Left lung (tissue), 10 donors: ENCODE results near the gene ZNF689. TPM values are rescaled to one million over a fixed set of nuclear protein-coding genes. Genes with fewer than 3 reads are reported as not detected.

ENCODE experiments used
- ATAC-seq: fragments of 200-7000 bp; cut with Tn5 transposase; one replicate; pipeline ENCODE4 v1.9.1; 2020; ENCODE audit warnings: moderate library complexity
- DNase-seq, 4 donors: peaks; one replicate each; pipeline ENCODE4 v3.0.0-alpha.2; 2013 to 2020
- H3K27ac ChIP-seq, 2 donors: fragments of 200-600 bp; sonication (generic) in 1 of 2; one replicate each; pipeline versions ENCODE4 v1.5.0 to v1.8.0; 2020 to 2021
- H3K27me3 ChIP-seq, 2 donors: fragments of 200-600 bp; sonication (generic) in 1 of 2; one replicate each; pipeline versions ENCODE4 v1.5.0 to v1.8.0; 2020 to 2021
- H3K36me3 ChIP-seq, 2 donors: fragments of 200-600 bp; sonication (generic) in 1 of 2; one replicate each; pipeline versions ENCODE4 v1.5.0 to v1.8.0; 2020 to 2021
- H3K4me1 ChIP-seq, 2 donors: fragments of 200-600 bp; one replicate each; pipeline ENCODE4 v1.8.0; 2021
- H3K4me3 ChIP-seq, 2 donors: fragments of 200-600 bp; sonication (generic) in 1 of 2; one replicate each; pipeline versions ENCODE4 v1.5.0 to v1.8.0; 2020 to 2021; ENCODE audit warnings: mild to moderate bottlenecking in 1 of 2
- H3K9me3 ChIP-seq, 2 donors: fragments of 200-600 bp; sonication (generic) in 1 of 2; one replicate each; pipeline versions ENCODE4 v1.5.0 to v1.8.0; 2020 to 2021
- intact Hi-C, 2 donors: fragments of 100-400 bp; cut with DNase I; formaldehyde crosslinking; loops; one replicate each; pipeline versions ENCODE4 v1.11.2 to v1.14.2; 2022
- polyA plus RNA-seq, 6 donors: library from polyadenylated mRNA; unstranded; fragments of 120-200 nt; gene quantifications; one replicate each; pipeline ENCODE4 v1.2.1, GENCODE V29; 2013; ENCODE audit not compliant: insufficient read length in 6 of 6
- total RNA-seq, 2 donors: library from RNA; stranded (reverse); fragmentation: NEBNext Ultra II Directional; extraction: Animal tissue kit (Norgen Biotek cat#: 25700); gene quantifications; one replicate each; pipeline ENCODE4 v1.2.1, GENCODE V29; 2021
- TF ChIP-seq, protein P1 (sequence below), 2 donors: fragments of 200-600 bp; sonication (generic) in 1 of 2; IDR thresholded peaks; one replicate each; pipeline versions ENCODE4 v1.5.0 to v1.8.0; 2021; ENCODE audit warnings: antibody characterized with exemption in 2 of 2
- donor health status: DM: no; HTN: yes; CAD: no.
- donor health status: DM: no; HTN: no; CAD: no.

The ZNF689 gene
- total and polyA plus RNA-seq, 8 donors = 5.4 to 9.9 (median 8.1) TPM

DNA sequence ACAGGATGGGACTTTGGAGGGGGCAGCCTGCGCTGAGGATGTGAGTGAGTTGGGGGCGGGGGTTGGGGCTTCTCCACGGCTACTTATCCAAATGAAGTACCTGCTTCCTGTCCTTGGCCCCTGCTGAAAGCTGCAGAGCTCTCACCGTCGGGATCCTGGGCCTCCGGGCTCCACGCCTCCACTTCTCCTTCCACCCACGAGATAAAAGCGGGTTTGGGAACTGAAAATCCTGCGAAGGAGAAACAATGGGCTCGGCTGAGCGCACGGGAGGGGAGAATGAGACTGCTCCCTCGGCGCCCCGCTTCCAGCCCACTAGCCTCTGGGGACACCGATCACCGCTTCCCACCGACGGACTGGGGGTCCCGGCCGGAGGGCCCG lies 25.2 kb downstream of the ZNF689 start:
- Histone ChIP-seq H3K36me3 (peaks cover 0 to 30% of the 10 kb centered on the region in 2 donors), H3K27me3 (no peaks in the 10 kb centered on the region), H3K4me1 (peaks cover 3 to 37% of the 10 kb centered on the region in 2 donors), H3K27ac (peak overlapping the region; percentile 84 to 95), H3K9me3 (no peaks in the 10 kb centered on the region), H3K4me3 (peak overlapping the region; percentile 72 to 85)
- intact Hi-C loops = no loop called here
- ATAC-seq (no peak), DNase-seq (peak in 1 of 4 donors; percentile 8)
- TF ChIP-seq, protein P1, sequence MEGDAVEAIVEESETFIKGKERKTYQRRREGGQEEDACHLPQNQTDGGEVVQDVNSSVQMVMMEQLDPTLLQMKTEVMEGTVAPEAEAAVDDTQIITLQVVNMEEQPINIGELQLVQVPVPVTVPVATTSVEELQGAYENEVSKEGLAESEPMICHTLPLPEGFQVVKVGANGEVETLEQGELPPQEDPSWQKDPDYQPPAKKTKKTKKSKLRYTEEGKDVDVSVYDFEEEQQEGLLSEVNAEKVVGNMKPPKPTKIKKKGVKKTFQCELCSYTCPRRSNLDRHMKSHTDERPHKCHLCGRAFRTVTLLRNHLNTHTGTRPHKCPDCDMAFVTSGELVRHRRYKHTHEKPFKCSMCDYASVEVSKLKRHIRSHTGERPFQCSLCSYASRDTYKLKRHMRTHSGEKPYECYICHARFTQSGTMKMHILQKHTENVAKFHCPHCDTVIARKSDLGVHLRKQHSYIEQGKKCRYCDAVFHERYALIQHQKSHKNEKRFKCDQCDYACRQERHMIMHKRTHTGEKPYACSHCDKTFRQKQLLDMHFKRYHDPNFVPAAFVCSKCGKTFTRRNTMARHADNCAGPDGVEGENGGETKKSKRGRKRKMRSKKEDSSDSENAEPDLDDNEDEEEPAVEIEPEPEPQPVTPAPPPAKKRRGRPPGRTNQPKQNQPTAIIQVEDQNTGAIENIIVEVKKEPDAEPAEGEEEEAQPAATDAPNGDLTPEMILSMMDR (IDR thresholded peaks at IDR 0.05) = no peak

DNA sequence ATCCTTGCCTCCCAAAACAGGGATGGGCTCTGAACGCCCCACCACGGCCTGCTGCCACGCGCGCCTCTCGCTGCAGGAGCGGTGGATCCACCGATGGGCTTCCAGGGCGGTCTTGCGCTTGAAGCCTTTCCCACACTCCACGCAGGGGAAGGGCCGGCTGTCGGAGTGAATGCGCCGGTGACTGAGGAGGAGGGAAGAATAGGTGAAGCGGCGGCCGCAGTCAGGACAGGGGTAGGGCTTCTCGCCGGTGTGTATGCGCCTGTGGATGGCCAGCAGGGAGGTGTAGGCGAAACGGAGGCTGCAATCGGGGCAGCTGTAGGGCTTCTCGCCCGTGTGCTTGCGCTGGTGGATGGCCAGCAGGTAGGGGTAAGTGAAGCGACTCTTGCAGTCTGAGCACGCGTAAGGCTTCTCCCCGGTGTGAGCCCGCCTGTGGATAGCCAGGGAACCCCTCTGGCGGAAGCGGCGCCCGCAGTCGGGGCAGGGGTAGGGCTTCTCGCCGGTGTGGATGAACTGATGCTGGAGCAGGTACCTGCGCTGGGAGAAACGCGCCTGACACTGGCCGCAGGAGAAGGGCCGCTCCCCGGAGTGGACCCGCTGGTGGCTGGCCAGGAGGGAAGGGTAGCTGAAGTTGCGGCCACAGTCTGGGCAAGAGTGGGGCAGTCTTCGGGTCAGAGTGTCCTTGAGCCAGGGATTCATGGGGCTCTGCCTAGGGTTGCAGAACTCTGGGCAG lies 27.4 kb downstream of the ZNF689 start:
- no peak for ATAC-seq
- H3K27ac ChIP-seq = no peak overlapping the region
- H3K27me3 ChIP-seq = no peaks in the 10 kb centered on the region
- intact Hi-C loops = no loop called here
- TF ChIP-seq, protein P1 (IDR thresholded peaks at IDR 0.05) = no peak
- no peak overlapping the region for H3K4me3 ChIP-seq
- H3K36me3 ChIP-seq = peaks cover 0 to 48% of the 10 kb centered on the region in 2 donors
- H3K4me1 ChIP-seq = peaks cover 3 to 37% of the 10 kb centered on the region in 2 donors
- DNase-seq = peak in 1 of 4 donors; percentile 77
- H3K9me3 ChIP-seq = no peaks in the 10 kb centered on the region

DNA sequence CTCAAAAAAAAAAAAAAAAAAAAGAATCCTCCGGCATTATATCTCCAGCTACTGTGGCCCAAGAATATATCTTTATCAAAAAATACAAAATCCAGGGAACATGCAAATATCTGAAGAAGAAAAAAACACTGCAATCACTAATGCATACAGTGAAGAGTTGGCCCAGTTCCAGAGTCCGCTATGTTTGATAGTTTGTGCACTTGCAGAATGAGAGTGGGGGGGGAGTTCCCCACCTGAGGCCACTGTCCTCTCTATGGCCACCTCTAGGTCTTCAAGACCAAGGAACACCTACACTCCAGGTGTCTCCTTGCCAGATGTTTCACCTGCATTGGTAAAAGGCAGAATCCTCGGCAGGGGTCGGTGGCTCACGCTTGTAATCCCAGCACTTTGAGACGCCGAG lies 28.7 kb downstream of the ZNF689 start:
- Histone ChIP-seq H3K4me3 (no peak overlapping the region), H3K27ac (no peak overlapping the region), H3K4me1 (peaks cover 3 to 37% of the 10 kb centered on the region in 2 donors), H3K9me3 (no peaks in the 10 kb centered on the region), H3K27me3 (no peaks in the 10 kb centered on the region), H3K36me3 (peaks cover 0 to 60% of the 10 kb centered on the region in 2 donors)
- no peak for ATAC-seq
- DNase-seq = no peak
- TF ChIP-seq, protein P1 (IDR thresholded peaks at IDR 0.05) = no peak
- intact Hi-C loops = no loop called here

DNA sequence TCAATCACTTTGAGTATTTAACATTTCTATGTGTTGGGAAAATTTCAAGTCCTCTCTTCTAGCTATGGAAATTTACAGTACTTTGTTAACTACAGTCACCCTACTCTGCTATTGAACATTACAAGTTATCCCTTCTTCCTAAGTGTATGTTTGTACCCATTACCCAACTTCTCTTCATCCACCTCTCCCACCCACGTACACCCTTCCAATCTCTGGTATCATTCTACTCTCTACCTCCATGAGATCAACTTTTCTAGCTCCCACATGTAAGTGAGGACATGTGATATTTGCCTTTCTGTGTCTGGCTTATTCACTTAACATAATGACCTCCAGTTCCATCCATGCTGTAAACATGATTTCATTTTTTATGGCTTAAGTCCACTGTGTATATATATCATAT lies 35.5 kb downstream of the ZNF689 start:
- H3K27ac ChIP-seq = no peak overlapping the region
- no peak for DNase-seq
- no peaks in the 10 kb centered on the region for H3K9me3 ChIP-seq
- peaks cover 5 to 25% of the 10 kb centered on the region in 2 donors for H3K4me1 ChIP-seq
- H3K4me3 ChIP-seq = no peak overlapping the region
- intact Hi-C loops = no loop called here
- H3K36me3 ChIP-seq = peaks cover 0 to 31% of the 10 kb centered on the region in 2 donors
- H3K27me3 ChIP-seq = no peaks in the 10 kb centered on the region
- TF ChIP-seq, protein P1 (IDR thresholded peaks at IDR 0.05) = no peak
- no peak for ATAC-seq

DNA sequence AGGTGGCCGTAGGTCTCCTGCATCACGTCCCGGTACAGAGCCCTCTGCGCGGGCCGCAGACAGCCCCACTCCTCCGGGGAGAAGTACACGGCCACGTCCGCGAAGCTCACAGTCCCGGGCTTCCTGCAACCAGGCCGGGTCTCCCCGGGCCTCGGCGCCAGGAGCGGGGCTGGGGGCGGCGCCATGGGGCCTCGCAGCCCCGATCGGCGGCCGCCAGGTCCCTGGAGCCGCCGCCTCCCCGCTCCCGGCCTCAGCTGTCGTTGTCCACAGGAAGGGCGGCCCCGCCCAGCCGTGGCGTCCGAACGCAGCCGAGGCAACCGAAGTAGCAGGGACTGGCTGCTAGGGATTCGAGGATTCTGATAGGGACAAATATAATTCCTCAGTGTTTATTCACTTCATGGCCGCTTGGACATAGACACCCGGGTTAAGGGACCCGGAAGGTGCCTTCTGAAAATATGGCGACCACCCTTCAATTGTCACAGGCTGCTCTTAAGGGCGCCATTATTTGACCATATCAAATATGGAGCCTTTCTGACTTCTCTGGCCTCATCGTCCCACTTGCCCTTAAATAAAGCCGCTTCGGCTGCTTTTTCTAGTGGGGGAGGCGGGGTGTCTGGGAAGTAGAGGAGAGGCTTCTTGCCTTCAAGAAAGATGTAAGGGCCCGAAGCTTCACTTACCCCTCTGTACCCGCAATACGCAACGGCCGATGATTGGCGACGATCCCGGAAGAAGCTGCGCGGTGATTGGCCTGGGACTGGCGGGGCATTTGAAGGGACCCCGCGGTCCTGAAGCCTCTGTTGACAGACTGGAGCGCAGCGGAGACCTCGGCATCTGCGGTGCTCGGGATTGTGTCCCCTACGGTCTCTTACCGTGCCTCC lies 38.5 kb downstream of the ZNF689 start, which contains the start of gene ZNF688:
Gene ZNF688 (minus strand): TSS at position 270 of the 878 bp plus-strand sequence. CDS start 85 bp downstream, at position 185.
- peak; percentile 95 to 98 (median 95) for DNase-seq
- Histone ChIP-seq H3K27me3 (no peaks in the 10 kb centered on the region), H3K27ac (peak within 1 kb of the TSS; percentile 98 to 99), H3K9me3 (no peaks in the 10 kb centered on the region), H3K4me3 (peak within 1 kb of the TSS; percentile 74 to 86), H3K4me1 (peaks cover 5 to 52% of the 10 kb centered on the region in 2 donors), H3K36me3 (peaks cover 0 to 6% of the 10 kb centered on the region in 2 donors)
- TF ChIP-seq, protein P1 (IDR thresholded peaks at IDR 0.05) = no peak
- intact Hi-C loops = no loop called here
- peak; percentile 89 for ATAC-seq
